H1 (cell line): ENCODE results near the gene IL32.

ENCODE experiments used
- CEBPB ChIP-seq: IDR thresholded peaks from 2 replicates; pipeline ENCODE4 v1.6.1; 2012; ENCODE audit warnings: low read depth, low read length
- CTCF ChIP-seq, 3 experiments: IDR thresholded peaks; 1 replicate in 2 of 3; 2 replicates in 1 of 3; pipeline versions ENCODE4 v1.5.1 to v1.6.1; 2011; ENCODE audit warnings: low read length in 3 of 3, mild to moderate bottlenecking in 3 of 3, inconsistent platforms in 2 of 3, low read depth in 1 of 3, moderate library complexity in 1 of 3; ENCODE audit not compliant: insufficient read depth in 1 of 3; ENCODE audit errors: control extremely low read depth in 1 of 3
- E2F6 ChIP-seq: IDR thresholded peaks from 2 replicates; pipeline ENCODE4 v1.6.1; 2012; ENCODE audit warnings: inconsistent platforms
- EP300 ChIP-seq, 2 experiments: IDR thresholded peaks; 1 replicate in 1 of 2; 2 replicates in 1 of 2; pipeline ENCODE4 v1.6.1; 2011 to 2012; ENCODE audit warnings: low read depth in 2 of 2, low read length in 2 of 2, mild to moderate bottlenecking in 2 of 2, borderline replicate concordance in 1 of 2, inconsistent platforms in 1 of 2, moderate library complexity in 1 of 2
- EZH2 ChIP-seq: fragments of 200-600 bp; sonication (generic); IDR thresholded peaks from 2 replicates; pipeline ENCODE4 v1.7.1; 2012; ENCODE audit warnings: low read depth, mild to moderate bottlenecking, moderate library complexity, low read length, inconsistent platforms; ENCODE audit not compliant: severe bottlenecking
- POLR2AphosphoS5 ChIP-seq: IDR thresholded peaks from 2 replicates; pipeline ENCODE4 v1.6.1; 2011; ENCODE audit warnings: low read depth, low read length
- RFX5 ChIP-seq: IDR thresholded peaks from 2 replicates; pipeline ENCODE4 v1.6.1; 2011; ENCODE audit warnings: low read depth, low read length, improper control_type of control experiment, borderline replicate concordance
- RNF2 ChIP-seq: fragments of 200-900, 300-1000 bp; sonication (generic); IDR thresholded peaks from 2 replicates; pipeline ENCODE4 v1.7.1; 2016; ENCODE audit warnings: borderline replicate concordance, low read depth, mild to moderate bottlenecking, antibody characterized with exemption, low read length; ENCODE audit not compliant: poor library complexity, severe bottlenecking; ENCODE audit errors: missing control alignments
- TAF1 ChIP-seq: IDR thresholded peaks from 2 replicates; pipeline ENCODE4 v1.6.1; 2011; ENCODE audit warnings: mild to moderate bottlenecking, low read depth, low read length
- TCF12 ChIP-seq: IDR thresholded peaks from 2 replicates; pipeline ENCODE4 v1.6.1; 2011; ENCODE audit warnings: low read depth, mild to moderate bottlenecking, low read length
- YY1 ChIP-seq: IDR thresholded peaks from 2 replicates; pipeline ENCODE4 v1.6.1; 2011; ENCODE audit warnings: low read depth, mild to moderate bottlenecking, low read length

GRCh38 chr16:3038256-3038655 lies 27.2 kb upstream of the IL32 start:
- TF ChIP-seq POLR2AphosphoS5 (peak; percentile 49; the same call in 1 of the 2 replicates), CTCF (IDR thresholded peaks at IDR 0.05; ENCODE audit: control extremely low read depth in 1 of 3, insufficient read depth in 1 of 3, low read depth in 1 of 3, low read length in 3 of 3) (no peak), EP300 (IDR thresholded peaks at IDR 0.05; ENCODE audit: borderline replicate concordance in 1 of 2, low read depth in 2 of 2, low read length in 2 of 2) (no peak), YY1 (no peak), RNF2 (no peak), CEBPB (peak; percentile 99), TAF1 (no peak), RFX5 (no peak), EZH2 (no peak), TCF12 (no peak), E2F6 (0 out of 2 replicates have a peak, but pooled peaks have one; percentile 25)
